ENCODE measurements around the gene POGK.
"Not testable (repeated sequence)": the region's sequence is repeated elsewhere in the genome, so short reads cannot be mapped to it uniquely, and the experiment has no call there.

The POGK gene

GRCh38 chr1:166838766-166839599, at the start of gene POGK:
POGK (plus strand) TSS chr1:166839475; CDS start chr1:166840957, 1,482 bp downstream.
- peak; percentile 81 to 82 for DNase-seq

- DNase-seq: no peak
These were observed 42.5 kb upstream of the POGK start for GRCh38 chr1:166796620-166797236.

- DNase-seq: no peak
These were observed 30.3 kb upstream of the POGK start for GRCh38 chr1:166808952-166809351.

GRCh38 chr1:166811691-166812090, 27.6 kb upstream of the POGK start:
- no peak for DNase-seq

- no peak for DNase-seq
These were observed 25.6 kb upstream of the POGK start for GRCh38 chr1:166813508-166814223.

- DNase-seq: no peak
These were observed 24.7 kb upstream of the POGK start for GRCh38 chr1:166814611-166815010.

- no peak for DNase-seq
These were observed 19.3 kb upstream of the POGK start for GRCh38 chr1:166819974-166820373.

- no peak for DNase-seq
These were observed 16.9 kb upstream of the POGK start for GRCh38 chr1:166822385-166822784.

GRCh38 chr1:166827426-166827825, 11.8 kb upstream of the POGK start:
- DNase-seq: no peak

- not testable (repeated sequence) for DNase-seq
These were observed 9.5 kb upstream of the POGK start for GRCh38 chr1:166829762-166830161.

GRCh38 chr1:166836733-166837132, 2.5 kb upstream of the POGK start:
- no peak for DNase-seq

GRCh38 chr1:166839600-166840308, 479 bp downstream of the POGK start:
- peak; percentile 56 to 60 for DNase-seq

GRCh38 chr1:166840309-166841274, 1.3 kb downstream of the POGK start:
- DNase-seq: no peak

GRCh38 chr1:166843322-166843721, 4.0 kb downstream of the POGK start:
- DNase-seq: no peak

GRCh38 chr1:166843769-166844596, 4.7 kb downstream of the POGK start:
- no peak for DNase-seq

GRCh38 chr1:166844791-166845190, 5.5 kb downstream of the POGK start:
- no peak for DNase-seq

- no peak for DNase-seq
These were observed 8.9 kb downstream of the POGK start for GRCh38 chr1:166848193-166848592.

GRCh38 chr1:166849135-166849534, 9.9 kb downstream of the POGK start:
- DNase-seq: no peak

GRCh38 chr1:166852918-166853317, 13.6 kb downstream of the POGK start:
- DNase-seq: no peak

- no peak for DNase-seq
These were observed 16.3 kb downstream of the POGK start for GRCh38 chr1:166855558-166855957.

GRCh38 chr1:166857995-166858394, 18.7 kb downstream of the POGK start:
- DNase-seq: no peak

Data from stimulated activated CD4-positive, alpha-beta T cell treated with anti-CD3 and anti-CD28 coated beads, Interleukin-4, amount 100 ng/mL, for 4 hours (primary cell).